ENCODE measurements around the gene ANKRD44.
"Not testable (repeated sequence)": the region's sequence is repeated elsewhere in the genome, so short reads cannot be mapped to it uniquely, and the experiment has no call there.

The ANKRD44 gene

GRCh38 chr2:197345846-197346370, 35.3 kb upstream of the ANKRD44 start:
- no peaks in the 10 kb centered on the region for H3K9me2 ChIP-seq (replicated peaks; ENCODE audit: control insufficient read depth, low read length)
- H3K36me3 ChIP-seq (ENCODE audit: control insufficient read depth, low read length), result peaks cover 87% of the 10 kb centered on the region
- H3F3A ChIP-seq (ENCODE audit: control insufficient read depth, insufficient read depth), result no peaks in the 10 kb centered on the region
- no peaks in the 10 kb centered on the region for H4K20me1 ChIP-seq (ENCODE audit: control insufficient read depth, insufficient read depth, low read depth, low read length)
- peaks cover 43% of the 10 kb centered on the region for H3K79me2 ChIP-seq (ENCODE audit: control insufficient read depth, low read length)
- no peaks in the 10 kb centered on the region for H3K4me1 ChIP-seq (ENCODE audit: control insufficient read depth, low read length)
- no peak overlapping the region for H3K4me3 ChIP-seq (ENCODE audit: low read length)
- no peak overlapping the region for H3K4me2 ChIP-seq (ENCODE audit: low read length)
- no peaks in the 10 kb centered on the region for H3K9me3 ChIP-seq (ENCODE audit: control insufficient read depth, insufficient read depth, low read length)
- no peaks in the 10 kb centered on the region for H3K27me3 ChIP-seq (ENCODE audit: control insufficient read depth, low read length)
- no peak for TF ChIP-seq EZH2phosphoT487 (IDR thresholded peaks at IDR 0.05; ENCODE audit: borderline replicate concordance, low read length)
- TF ChIP-seq CTCF (IDR thresholded peaks at IDR 0.05; ENCODE audit: low read depth, low read length, poor library complexity, severe bottlenecking), result no peak
- H3K27ac ChIP-seq (ENCODE audit: low read depth, low read length), result no peak overlapping the region

DNA sequence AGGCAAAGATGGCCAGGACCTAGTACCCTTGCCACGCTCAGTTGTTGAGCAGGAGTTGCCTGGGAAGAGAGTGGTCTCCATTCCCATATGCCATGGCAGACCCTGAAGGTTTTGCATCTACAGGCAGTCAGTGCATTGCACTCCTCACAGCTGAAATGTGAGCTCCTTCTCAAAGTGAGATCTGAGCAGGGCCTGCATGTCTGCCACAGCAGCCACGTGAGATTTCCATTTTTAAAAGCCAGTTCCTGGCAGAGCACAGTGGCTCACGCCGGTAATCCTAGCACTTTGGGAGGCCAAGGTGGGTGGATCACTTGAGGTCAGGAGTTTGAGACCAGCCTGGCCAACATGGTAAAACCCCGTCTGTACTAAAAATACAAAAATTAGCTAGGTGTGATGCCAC, 33.4 kb upstream of the ANKRD44 start:
- not testable (repeated sequence) for H3K4me3 ChIP-seq (ENCODE audit: low read length); H3F3A ChIP-seq (ENCODE audit: control insufficient read depth, insufficient read depth); H3K27me3 ChIP-seq (ENCODE audit: control insufficient read depth, low read length); H3K27ac ChIP-seq (ENCODE audit: low read depth, low read length); H4K20me1 ChIP-seq (ENCODE audit: control insufficient read depth, insufficient read depth, low read depth, low read length); H3K9me3 ChIP-seq (ENCODE audit: control insufficient read depth, insufficient read depth, low read length); H3K4me2 ChIP-seq (ENCODE audit: low read length); H3K9me2 ChIP-seq (replicated peaks; ENCODE audit: control insufficient read depth, low read length); H3K4me1 ChIP-seq (ENCODE audit: control insufficient read depth, low read length)
- Histone ChIP-seq H3K79me2 (ENCODE audit: control insufficient read depth, low read length) (peaks cover 35% of the 10 kb centered on the region), H3K36me3 (ENCODE audit: control insufficient read depth, low read length) (peaks cover 88% of the 10 kb centered on the region)

- H3K36me3 ChIP-seq (ENCODE audit: control insufficient read depth, low read length), result peaks cover 75% of the 10 kb centered on the region
- no peaks in the 10 kb centered on the region for H3K27me3 ChIP-seq (ENCODE audit: control insufficient read depth, low read length)
- no peak for TF ChIP-seq CTCF (IDR thresholded peaks at IDR 0.05; ENCODE audit: low read depth, low read length, poor library complexity, severe bottlenecking)
- TF ChIP-seq EZH2phosphoT487 (IDR thresholded peaks at IDR 0.05; ENCODE audit: borderline replicate concordance, low read length), result no peak
- H3K79me2 ChIP-seq (ENCODE audit: control insufficient read depth, low read length), result peaks cover 30% of the 10 kb centered on the region
- no peaks in the 10 kb centered on the region for H3F3A ChIP-seq (ENCODE audit: control insufficient read depth, insufficient read depth)
- no peaks in the 10 kb centered on the region for H3K4me1 ChIP-seq (ENCODE audit: control insufficient read depth, low read length)
- no peak overlapping the region for H3K4me3 ChIP-seq (ENCODE audit: low read length)
- no peak overlapping the region for H3K27ac ChIP-seq (ENCODE audit: low read depth, low read length)
- H4K20me1 ChIP-seq (ENCODE audit: control insufficient read depth, insufficient read depth, low read depth, low read length), result no peaks in the 10 kb centered on the region
- H3K4me2 ChIP-seq (ENCODE audit: low read length), result no peak overlapping the region
- no peaks in the 10 kb centered on the region for H3K9me3 ChIP-seq (ENCODE audit: control insufficient read depth, insufficient read depth, low read length)
- no peaks in the 10 kb centered on the region for H3K9me2 ChIP-seq (replicated peaks; ENCODE audit: control insufficient read depth, low read length)
Observed at GRCh38 chr2:197340591-197340990, 30.0 kb upstream of the ANKRD44 start.

- H3K9me2 ChIP-seq (replicated peaks; ENCODE audit: control insufficient read depth, low read length), result no peaks in the 10 kb centered on the region
- H3K36me3 ChIP-seq (ENCODE audit: control insufficient read depth, low read length), result peaks cover 66% of the 10 kb centered on the region
- no peak overlapping the region for H3K4me2 ChIP-seq (ENCODE audit: low read length)
- no peaks in the 10 kb centered on the region for H4K20me1 ChIP-seq (ENCODE audit: control insufficient read depth, insufficient read depth, low read depth, low read length)
- H3K4me3 ChIP-seq (ENCODE audit: low read length), result no peak overlapping the region
- no peaks in the 10 kb centered on the region for H3F3A ChIP-seq (ENCODE audit: control insufficient read depth, insufficient read depth)
- H3K79me2 ChIP-seq (ENCODE audit: control insufficient read depth, low read length), result peaks cover 33% of the 10 kb centered on the region
- no peaks in the 10 kb centered on the region for H3K27me3 ChIP-seq (ENCODE audit: control insufficient read depth, low read length)
- no peaks in the 10 kb centered on the region for H3K9me3 ChIP-seq (ENCODE audit: control insufficient read depth, insufficient read depth, low read length)
- TF ChIP-seq EZH2phosphoT487 (IDR thresholded peaks at IDR 0.05; ENCODE audit: borderline replicate concordance, low read length), result no peak
- TF ChIP-seq CTCF (IDR thresholded peaks at IDR 0.05; ENCODE audit: low read depth, low read length, poor library complexity, severe bottlenecking), result no peak
- H3K4me1 ChIP-seq (ENCODE audit: control insufficient read depth, low read length), result no peaks in the 10 kb centered on the region
- no peak overlapping the region for H3K27ac ChIP-seq (ENCODE audit: low read depth, low read length)
Observed at GRCh38 chr2:197339496-197340220, 29.1 kb upstream of the ANKRD44 start.

All from DOHH2 (cell line).